GM23338 (cell line): ENCODE measurements around the gene APOOL.

Experiments used
- CTCF ChIP-seq, 2 experiments: fragments of 200-600 bp in 1 of 2; sonication (generic) in 1 of 2; conservative IDR thresholded peaks; 2 replicates each; pipeline versions ENCODE4 v1.5.1 to v1.6.1; 2016 to 2017; ENCODE audit warnings: antibody characterized with exemption in 2 of 2, low read depth in 2 of 2, mild to moderate bottlenecking in 2 of 2, moderate library complexity in 1 of 2
- EZH2phosphoT487 ChIP-seq: fragments of 200-600 bp; sonication (generic); IDR thresholded peaks from one replicate; pipeline ENCODE4 v1.8.1; 2018; ENCODE audit warnings: antibody characterized with exemption; ENCODE audit not compliant: unreplicated experiment
- POLR2AphosphoS5 ChIP-seq: IDR thresholded peaks from 2 replicates; pipeline ENCODE4 v1.6.1; 2016; ENCODE audit warnings: antibody characterized with exemption, low read depth

GRCh38 chrX:85114776-85115175, 111.1 kb downstream of the APOOL start:
- TF ChIP-seq POLR2AphosphoS5 (no peak), CTCF (conservative IDR thresholded peaks at IDR 0.05; ENCODE audit: low read depth in 2 of 2) (no peak), EZH2phosphoT487 (no peak)
